ENCODE data around the gene LGR6.

The LGR6 gene

DNA sequence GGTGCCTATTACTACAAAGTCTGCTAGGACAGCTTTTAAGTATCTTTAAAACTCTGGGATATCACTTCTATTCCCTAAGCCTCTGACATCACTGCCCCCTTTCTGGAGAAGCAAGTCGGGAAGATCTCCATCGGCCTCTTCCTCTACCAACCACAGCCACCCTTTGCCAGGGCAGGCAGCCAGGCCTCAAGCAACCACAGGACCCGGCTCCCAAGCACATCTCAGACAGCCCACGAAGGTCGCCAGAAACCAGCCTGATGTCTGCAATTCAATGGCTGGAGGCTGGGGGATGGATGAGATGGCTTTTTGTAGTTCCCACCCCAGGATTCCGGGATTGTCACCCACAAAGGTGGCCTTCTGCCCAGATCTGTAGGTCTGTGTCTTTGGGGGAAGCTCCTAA lies 70.7 kb downstream of the LGR6 start:
- Histone ChIP-seq H3K9me3 (ENCODE audit: low read length) (no peaks in the 10 kb centered on the region), H3K4me1 (ENCODE audit: insufficient read depth, low read length, severe bottlenecking) (no peaks in the 10 kb centered on the region), H2AFZ (ENCODE audit: low read length) (no peak overlapping the region), H3K4me2 (ENCODE audit: low read length) (no peak overlapping the region), H3F3A (ENCODE audit: insufficient read depth, low read length) (no peaks in the 10 kb centered on the region), H3K4me3 (ENCODE audit: low read depth, low read length, poor library complexity, severe bottlenecking) (no peak overlapping the region), H3K9me2 (ENCODE audit: low read depth, low read length) (no peaks in the 10 kb centered on the region), H3K9ac (ENCODE audit: low read length) (no peak overlapping the region), H3K27ac (ENCODE audit: low read depth, low read length, poor library complexity, severe bottlenecking) (no peak overlapping the region), H3K79me2 (ENCODE audit: insufficient read depth, low read length) (no peaks in the 10 kb centered on the region), H4K20me1 (ENCODE audit: insufficient read depth, low read length) (no peaks in the 10 kb centered on the region), H3K36me3 (ENCODE audit: insufficient read depth, low read length) (no peaks in the 10 kb centered on the region), H3K27me3 (ENCODE audit: insufficient read depth, low read length) (0 out of 2 replicates have a peak, but pooled peaks cover 4% of the 10 kb centered on the region)
- TF ChIP-seq, protein P1, sequence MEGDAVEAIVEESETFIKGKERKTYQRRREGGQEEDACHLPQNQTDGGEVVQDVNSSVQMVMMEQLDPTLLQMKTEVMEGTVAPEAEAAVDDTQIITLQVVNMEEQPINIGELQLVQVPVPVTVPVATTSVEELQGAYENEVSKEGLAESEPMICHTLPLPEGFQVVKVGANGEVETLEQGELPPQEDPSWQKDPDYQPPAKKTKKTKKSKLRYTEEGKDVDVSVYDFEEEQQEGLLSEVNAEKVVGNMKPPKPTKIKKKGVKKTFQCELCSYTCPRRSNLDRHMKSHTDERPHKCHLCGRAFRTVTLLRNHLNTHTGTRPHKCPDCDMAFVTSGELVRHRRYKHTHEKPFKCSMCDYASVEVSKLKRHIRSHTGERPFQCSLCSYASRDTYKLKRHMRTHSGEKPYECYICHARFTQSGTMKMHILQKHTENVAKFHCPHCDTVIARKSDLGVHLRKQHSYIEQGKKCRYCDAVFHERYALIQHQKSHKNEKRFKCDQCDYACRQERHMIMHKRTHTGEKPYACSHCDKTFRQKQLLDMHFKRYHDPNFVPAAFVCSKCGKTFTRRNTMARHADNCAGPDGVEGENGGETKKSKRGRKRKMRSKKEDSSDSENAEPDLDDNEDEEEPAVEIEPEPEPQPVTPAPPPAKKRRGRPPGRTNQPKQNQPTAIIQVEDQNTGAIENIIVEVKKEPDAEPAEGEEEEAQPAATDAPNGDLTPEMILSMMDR (IDR thresholded peaks at IDR 0.05; ENCODE audit: low read length): no peak
- no peak for TF ChIP-seq EZH2 (IDR thresholded peaks at IDR 0.05; ENCODE audit: borderline replicate concordance, low read length)

DNA sequence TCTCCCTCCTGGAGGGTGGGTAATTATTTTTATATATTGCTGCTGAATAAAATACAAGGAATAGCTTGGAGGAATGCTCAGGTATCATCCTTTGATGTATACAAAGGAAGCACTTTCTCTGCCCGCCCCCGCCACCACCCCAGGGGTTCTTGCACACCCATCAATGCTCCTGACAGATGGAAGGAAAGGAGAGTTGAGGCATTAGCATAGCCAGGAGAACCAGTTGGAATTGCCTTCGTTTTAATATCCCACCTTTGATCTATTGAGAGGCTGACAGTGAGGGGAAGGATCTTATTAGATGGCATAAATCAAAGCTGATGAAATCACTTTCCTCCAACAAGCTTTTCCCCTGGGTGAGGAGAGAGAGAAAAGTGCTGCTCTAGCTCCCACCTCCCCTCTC lies 71.1 kb downstream of the LGR6 start:
- TF ChIP-seq, protein P1 (IDR thresholded peaks at IDR 0.05; ENCODE audit: low read length): no peak
- TF ChIP-seq EZH2 (IDR thresholded peaks at IDR 0.05; ENCODE audit: borderline replicate concordance, low read length): no peak
- H3F3A ChIP-seq (ENCODE audit: insufficient read depth, low read length): no peaks in the 10 kb centered on the region
- no peak overlapping the region for H3K4me3 ChIP-seq (ENCODE audit: low read depth, low read length, poor library complexity, severe bottlenecking)
- no peaks in the 10 kb centered on the region for H3K4me1 ChIP-seq (ENCODE audit: insufficient read depth, low read length, severe bottlenecking)
- H3K9ac ChIP-seq (ENCODE audit: low read length): no peak overlapping the region
- H2AFZ ChIP-seq (ENCODE audit: low read length): no peak overlapping the region
- no peaks in the 10 kb centered on the region for H3K9me3 ChIP-seq (ENCODE audit: low read length)
- H3K79me2 ChIP-seq (ENCODE audit: insufficient read depth, low read length): no peaks in the 10 kb centered on the region
- no peaks in the 10 kb centered on the region for H3K9me2 ChIP-seq (ENCODE audit: low read depth, low read length)
- H3K27ac ChIP-seq (ENCODE audit: low read depth, low read length, poor library complexity, severe bottlenecking): no peak overlapping the region
- no peak overlapping the region for H3K4me2 ChIP-seq (ENCODE audit: low read length)
- H3K27me3 ChIP-seq (ENCODE audit: insufficient read depth, low read length): 0 out of 2 replicates have a peak, but pooled peaks cover 4% of the 10 kb centered on the region
- no peaks in the 10 kb centered on the region for H4K20me1 ChIP-seq (ENCODE audit: insufficient read depth, low read length)
- H3K36me3 ChIP-seq (ENCODE audit: insufficient read depth, low read length): no peaks in the 10 kb centered on the region

DNA sequence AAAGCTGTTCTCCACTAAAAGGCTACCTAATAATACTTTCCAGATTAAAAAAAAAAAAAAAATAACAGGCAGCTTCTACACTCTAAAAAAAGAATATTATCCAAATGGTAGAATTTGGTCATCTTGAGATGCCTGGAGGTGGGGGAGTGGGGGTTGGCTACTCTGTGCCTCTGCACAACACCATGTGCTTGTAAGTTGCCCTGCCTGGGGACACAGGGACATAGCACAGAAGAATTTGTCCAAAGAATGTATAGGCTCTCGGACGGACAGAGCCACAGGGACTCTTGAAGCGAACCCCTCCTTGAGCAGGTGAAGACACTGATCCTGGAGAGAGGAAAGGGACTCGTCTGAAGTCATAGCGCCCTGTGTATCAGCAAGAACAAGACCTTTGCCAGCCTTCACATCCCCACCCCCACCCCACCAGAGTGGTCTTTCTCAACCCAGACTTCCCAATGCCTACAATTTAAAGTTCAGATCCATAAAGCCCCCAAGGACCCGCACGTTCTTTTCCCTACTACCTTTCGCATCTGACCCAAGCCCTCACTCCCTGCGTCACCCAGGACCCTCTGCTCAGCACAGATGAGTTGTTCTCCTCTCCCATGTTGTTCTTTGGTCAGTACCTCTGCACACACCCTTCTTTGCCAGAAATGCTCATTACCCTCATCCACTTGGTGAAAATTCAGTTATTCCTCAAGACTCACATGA lies 72.6 kb downstream of the LGR6 start:
- Histone ChIP-seq H3K27me3 (ENCODE audit: insufficient read depth, low read length) (0 out of 2 replicates have a peak, but pooled peaks cover 4% of the 10 kb centered on the region), H4K20me1 (ENCODE audit: insufficient read depth, low read length) (no peaks in the 10 kb centered on the region), H3K9ac (ENCODE audit: low read length) (no peak overlapping the region), H3K9me2 (ENCODE audit: low read depth, low read length) (no peaks in the 10 kb centered on the region), H3K27ac (ENCODE audit: low read depth, low read length, poor library complexity, severe bottlenecking) (no peak overlapping the region), H3K9me3 (ENCODE audit: low read length) (no peaks in the 10 kb centered on the region), H3F3A (ENCODE audit: insufficient read depth, low read length) (no peaks in the 10 kb centered on the region), H3K4me2 (ENCODE audit: low read length) (no peak overlapping the region), H3K4me3 (ENCODE audit: low read depth, low read length, poor library complexity, severe bottlenecking) (no peak overlapping the region), H3K4me1 (ENCODE audit: insufficient read depth, low read length, severe bottlenecking) (no peaks in the 10 kb centered on the region), H3K36me3 (ENCODE audit: insufficient read depth, low read length) (no peaks in the 10 kb centered on the region), H2AFZ (ENCODE audit: low read length) (no peak overlapping the region), H3K79me2 (ENCODE audit: insufficient read depth, low read length) (no peaks in the 10 kb centered on the region)
- TF ChIP-seq, protein P1 (IDR thresholded peaks at IDR 0.05; ENCODE audit: low read length): no peak

All from OCI-LY1 (cell line).